T-helper 17 cell (primary cell): ENCODE data around the gene SIT1. TPM values are rescaled to one million over a fixed set of nuclear protein-coding genes. Genes with fewer than 3 reads are reported as not detected.

ENCODE experiments used
- total RNA-seq, 4 donors: library from RNA in 2 of 4; stranded (reverse) in 2 of 4; gene quantifications; one replicate each; pipeline ENCODE4 v1.2.3 and lab custom pipeline; 2022 to 2026

Gene SIT1
- total RNA-seq, 2 donors from 2014 or later = 33.9 to 48.9 TPM

Other genes starting within 250 kb of the SIT1 start
- under 1 TPM; 0.18 to 0.75 TPM for gene RUSC2, start 160.8 kb downstream of the SIT1 start, total RNA-seq
- 10 to 100 TPM; 31.7 to 31.9 TPM for gene TESK1, start 45.7 kb downstream of the SIT1 start, total RNA-seq
- gene CD72, start 32.5 kb downstream of the SIT1 start, total RNA-seq = 1 to 10 TPM; 3.5 to 8.1 TPM
- gene RMRP, start 7.1 kb upstream of the SIT1 start, total RNA-seq = over 10,000 TPM in 1 of 2 donors, 1,000 to 10,000 TPM in 1; 7,466 to 10,512 TPM
- gene CCDC107, start 7.4 kb upstream of the SIT1 start, total RNA-seq = 10 to 100 TPM; 27.7 to 35.2 TPM
- 1 to 10 TPM; 1.6 to 3.1 TPM for gene ARHGEF39, start 14.3 kb upstream of the SIT1 start, total RNA-seq
- not detected for gene CA9, start 23.0 kb upstream of the SIT1 start, total RNA-seq
- 10 to 100 TPM; 29.2 to 33.9 TPM for gene TPM2, start 39.0 kb upstream of the SIT1 start, total RNA-seq
- 100 to 1,000 TPM; 259 to 617 TPM for gene TLN1, start 81.3 kb upstream of the SIT1 start, total RNA-seq
- gene CREB3, start 81.7 kb upstream of the SIT1 start, total RNA-seq = 10 to 100 TPM; 16.0 to 16.5 TPM
- 10 to 100 TPM; 28.6 to 28.7 TPM for gene GBA2, start 98.3 kb upstream of the SIT1 start, total RNA-seq
- 10 to 100 TPM; 25.5 to 26.5 TPM for gene RGP1, start 98.4 kb upstream of the SIT1 start, total RNA-seq
- gene MSMP, start 103.3 kb upstream of the SIT1 start, total RNA-seq = not detected
- gene NPR2, start 140.7 kb upstream of the SIT1 start, total RNA-seq = 1 to 10 TPM; 3.8 to 4.0 TPM
- gene SPAG8, start 161.3 kb upstream of the SIT1 start, total RNA-seq = under 1 TPM; 0.81 to 0.97 TPM
- gene HINT2, start 164.1 kb upstream of the SIT1 start, total RNA-seq = 10 to 100 TPM; 15.0 to 20.5 TPM
- not detected for gene FAM221B, start 177.8 kb upstream of the SIT1 start, total RNA-seq
- 1 to 10 TPM; 4.5 to 7.1 TPM for gene TMEM8B, start 178.3 kb upstream of the SIT1 start, total RNA-seq
- not detected for gene OR13J1, start 219.5 kb upstream of the SIT1 start, total RNA-seq